ENCODE data around the gene PHACTR3. TPM values are rescaled to one million over a fixed set of nuclear protein-coding genes. Genes with fewer than 3 reads are reported as not detected.

PHACTR3 gene
- total RNA-seq, 6 donors from 2014 or later, result 5.5 to 30.8 (median 11.4) TPM

- WGBS, 2 donors, result 89 to 92% methylated on average over 23 to 24 of the region's 24 CpGs
Observed at GRCh38 chr20:59589086-59589684, 15.2 kb upstream of the PHACTR3 start.

GRCh38 chr20:59591061-59591460, 13.3 kb upstream of the PHACTR3 start:
- Histone ChIP-seq H3K27me3 (no peaks in the 10 kb centered on the region), H3K4me3 (no peak overlapping the region), H3K27ac (no peak overlapping the region), H3K4me1 (no peaks in the 10 kb centered on the region), H3K9me3 (peaks cover 0 to 5% (median 0%) of the 10 kb centered on the region in 4 donors), H3K36me3 (no peaks in the 10 kb centered on the region)
- WGBS, 2 donors, result 83 to 89% methylated on average over 11 to 12 of the region's 12 CpGs
- ATAC-seq (ENCODE audit: low FRiP score in 2 of 2) (no peak), DNase-seq (no peak)
- TF ChIP-seq POLR2AphosphoS5 (IDR thresholded peaks at IDR 0.05), result no peak
- no peak for TF ChIP-seq POLR2A (IDR thresholded peaks at IDR 0.05)
- no peak for TF ChIP-seq CTCF (IDR thresholded peaks at IDR 0.05)
- TF ChIP-seq EP300 (IDR thresholded peaks at IDR 0.05), result no peak

More at GRCh38 chr20:59589086-59589684, 15.2 kb upstream of the PHACTR3 start:
- peaks cover 0 to 5% (median 0%) of the 10 kb centered on the region in 4 donors for H3K9me3 ChIP-seq
- no peaks in the 10 kb centered on the region for H3K36me3 ChIP-seq
- ATAC-seq (ENCODE audit: low FRiP score in 2 of 2) (no peak), DNase-seq (no peak)
- no peak overlapping the region for H3K27ac ChIP-seq
- TF ChIP-seq POLR2A (IDR thresholded peaks at IDR 0.05) (no peak), EP300 (IDR thresholded peaks at IDR 0.05) (no peak), POLR2AphosphoS5 (IDR thresholded peaks at IDR 0.05) (no peak), CTCF (IDR thresholded peaks at IDR 0.05) (no peak)
- H3K4me3 ChIP-seq, result no peak overlapping the region
- no peaks in the 10 kb centered on the region for H3K27me3 ChIP-seq
- H3K4me1 ChIP-seq, result no peaks in the 10 kb centered on the region

GRCh38 chr20:59596690-59597089, 7.7 kb upstream of the PHACTR3 start:
- no peak for ATAC-seq (ENCODE audit: low FRiP score in 2 of 2)
- Histone ChIP-seq H3K27me3 (no peaks in the 10 kb centered on the region), H3K27ac (no peak overlapping the region), H3K9me3 (no peaks in the 10 kb centered on the region), H3K36me3 (no peaks in the 10 kb centered on the region), H3K4me3 (no peak overlapping the region), H3K4me1 (no peaks in the 10 kb centered on the region)
- no peak for DNase-seq
- TF ChIP-seq POLR2A (IDR thresholded peaks at IDR 0.05) (no peak), CTCF (IDR thresholded peaks at IDR 0.05) (no peak), POLR2AphosphoS5 (IDR thresholded peaks at IDR 0.05) (no peak), EP300 (IDR thresholded peaks at IDR 0.05) (no peak)
- 73 to 85% methylated on average over 2 to 5 of the region's 5 CpGs for WGBS, 2 donors

GRCh38 chr20:59597240-59597639, 7.1 kb upstream of the PHACTR3 start:
- Histone ChIP-seq H3K27me3 (no peaks in the 10 kb centered on the region), H3K9me3 (no peaks in the 10 kb centered on the region), H3K27ac (no peak overlapping the region), H3K4me1 (no peaks in the 10 kb centered on the region), H3K4me3 (no peak overlapping the region), H3K36me3 (no peaks in the 10 kb centered on the region)
- no peak for ATAC-seq (ENCODE audit: low FRiP score in 2 of 2)
- 37 to 46% methylated on average over 1 of the region's 1 CpG for WGBS, 2 donors
- no peak for DNase-seq
- TF ChIP-seq EP300 (IDR thresholded peaks at IDR 0.05) (no peak), POLR2AphosphoS5 (IDR thresholded peaks at IDR 0.05) (no peak)

GRCh38 chr20:59598625-59599310, 5.6 kb upstream of the PHACTR3 start:
- H3K27me3 ChIP-seq, result peaks cover 0 to 10% (median 0%) of the 10 kb centered on the region in 4 donors
- peak in 1 of 2 donors; percentile 57 for ATAC-seq (ENCODE audit: low FRiP score in 2 of 2)

More at GRCh38 chr20:59598625-59599310, 5.6 kb upstream of the PHACTR3 start:
- TF ChIP-seq POLR2AphosphoS5 (IDR thresholded peaks at IDR 0.05) (no peak), CTCF (IDR thresholded peaks at IDR 0.05) (peak; percentile 50 to 64 (median 54))
- WGBS, 2 donors, result 4 to 31% methylated on average over 8 to 13 of the region's 13 CpGs
- H3K4me1 ChIP-seq, result no peaks in the 10 kb centered on the region
- H3K9me3 ChIP-seq, result no peaks in the 10 kb centered on the region
- no peak overlapping the region for H3K27ac ChIP-seq
- peak in 1 of 2 donors; percentile 40 for DNase-seq
- no peaks in the 10 kb centered on the region for H3K36me3 ChIP-seq
- H3K4me3 ChIP-seq, result no peak overlapping the region
